Smooth muscle cell (in vitro differentiated cells): ENCODE results near the gene RAP1GDS1. TPM values are rescaled to one million over a fixed set of nuclear protein-coding genes. Genes with fewer than 3 reads are reported as not detected.

Source experiments
- DNase-seq: peaks from one replicate; lab custom pipeline; 2025; ENCODE audit not compliant: unreplicated experiment; lab: John Stamatoyannopoulos, UW
- H2AFZ ChIP-seq: fragments of 200-600 bp; sonication (generic); 2 replicates; pipeline ENCODE4 v1.6.0; 2016; ENCODE audit warnings: antibody characterized with exemption, low read depth, mild to moderate bottlenecking
- H3F3A ChIP-seq: fragments of 200-600 bp; sonication (generic); 2 replicates; pipeline ENCODE4 v1.6.0; 2017; ENCODE audit warnings: antibody characterized with exemption, low read depth
- H3K27ac ChIP-seq: fragments of 200-600 bp; sonication (generic); 2 replicates; pipeline ENCODE4 v1.5.1; 2016; ENCODE audit warnings: low read depth, mild to moderate bottlenecking
- H3K27me3 ChIP-seq: fragments of 200-600 bp; sonication (generic); 2 replicates; pipeline ENCODE4 v1.6.1; 2016; ENCODE audit warnings: low read depth, mild to moderate bottlenecking
- H3K36me3 ChIP-seq: fragments of 200-600 bp; sonication (generic); 2 replicates; pipeline ENCODE4 v1.5.1; 2016; ENCODE audit warnings: low read depth
- H3K4me1 ChIP-seq: fragments of 200-600 bp; sonication (generic); 2 replicates; pipeline ENCODE4 v1.5.1; 2016; ENCODE audit warnings: low read depth
- H3K4me2 ChIP-seq: fragments of 200-600 bp; sonication (generic); 2 replicates; pipeline ENCODE4 v1.6.0; 2016; ENCODE audit warnings: mild to moderate bottlenecking
- H3K4me3 ChIP-seq: fragments of 200-600 bp; sonication (generic); 2 replicates; pipeline ENCODE4 v1.5.1; 2016; ENCODE audit warnings: mild to moderate bottlenecking
- H3K79me2 ChIP-seq: fragments of 200-600 bp; sonication (generic); 2 replicates; pipeline ENCODE4 v1.6.0; 2016; ENCODE audit warnings: low read depth, mild to moderate bottlenecking
- H3K9ac ChIP-seq: fragments of 200-600 bp; sonication (generic); 2 replicates; pipeline ENCODE4 v1.6.0; 2016; ENCODE audit warnings: low read depth
- H3K9me3 ChIP-seq: fragments of 200-600 bp; sonication (generic); replicated peaks from 2 replicates; pipeline ENCODE4 v1.5.1; 2016; ENCODE audit warnings: low read depth
- H4K20me1 ChIP-seq: fragments of 200-600 bp; sonication (generic); 2 replicates; pipeline ENCODE4 v1.6.0; 2016; ENCODE audit warnings: low read depth
- WGBS: methylation state at CpG from one replicate; pipeline ENCODE4 v1.1.7; 2016; ENCODE audit warnings: low lambda C conversion rate; 5-methylcytosine and 5-hydroxymethylcytosine counted together
- polyA plus RNA-seq: library from polyadenylated mRNA; unstranded; fragments of >200 nt; fragmentation: Nextera tagmentation; extraction: Ambion mirVana; gene quantifications from 2 replicates; pipeline ENCODE4 v1.2.1, GENCODE V29; 2016
- total RNA-seq: library from RNA; depleted of rRNA; stranded (reverse); fragments of >200 nt; gene quantifications from 2 replicates; pipeline ENCODE4 v1.2.3, GENCODE V29; 2014
- TF ChIP-seq, protein P1 (sequence below): fragments of 200-600 bp; sonication (generic); IDR thresholded peaks from 2 replicates; pipeline ENCODE4 v1.5.1; 2017; ENCODE audit warnings: borderline replicate concordance, mild to moderate bottlenecking, antibody characterized with exemption; ENCODE audit not compliant: insufficient read depth, poor library complexity, severe bottlenecking

The RAP1GDS1 gene
- total and polyA plus RNA-seq, 2 experiments from 2014 or later: 28.4 to 67.9 TPM

DNA sequence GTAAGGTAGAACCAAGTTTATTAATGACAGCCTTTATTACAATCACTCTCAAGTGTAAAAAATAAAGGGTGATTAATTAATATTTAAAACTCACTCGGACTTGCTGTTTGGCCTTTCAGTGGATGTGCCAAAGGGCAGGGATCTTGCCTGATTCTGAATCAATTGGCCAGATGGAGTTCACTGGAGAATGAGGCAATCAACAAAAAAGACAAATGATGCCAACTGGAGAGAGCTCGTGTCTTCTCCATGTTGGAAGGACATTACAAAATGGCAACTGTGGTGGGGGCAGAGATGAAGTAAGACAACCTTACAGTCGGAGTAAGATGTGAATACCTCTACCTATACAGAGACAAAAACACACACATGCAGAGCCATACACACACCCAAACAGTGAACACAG lies 209.2 kb downstream of the RAP1GDS1 start:
- Histone ChIP-seq H3K4me3 (no peak overlapping the region), H2AFZ (no peak overlapping the region), H3K79me2 (no peaks in the 10 kb centered on the region), H3K27ac (peak overlapping the region; percentile 76), H4K20me1 (no peaks in the 10 kb centered on the region), H3K4me1 (peaks cover 9% of the 10 kb centered on the region), H3K27me3 (no peaks in the 10 kb centered on the region), H3K36me3 (no peaks in the 10 kb centered on the region), H3F3A (peaks cover 11% of the 10 kb centered on the region), H3K9me3 (no peaks in the 10 kb centered on the region), H3K9ac (no peak overlapping the region), H3K4me2 (peak overlapping the region; percentile 54)
- no peak for DNase-seq
- TF ChIP-seq, protein P1, sequence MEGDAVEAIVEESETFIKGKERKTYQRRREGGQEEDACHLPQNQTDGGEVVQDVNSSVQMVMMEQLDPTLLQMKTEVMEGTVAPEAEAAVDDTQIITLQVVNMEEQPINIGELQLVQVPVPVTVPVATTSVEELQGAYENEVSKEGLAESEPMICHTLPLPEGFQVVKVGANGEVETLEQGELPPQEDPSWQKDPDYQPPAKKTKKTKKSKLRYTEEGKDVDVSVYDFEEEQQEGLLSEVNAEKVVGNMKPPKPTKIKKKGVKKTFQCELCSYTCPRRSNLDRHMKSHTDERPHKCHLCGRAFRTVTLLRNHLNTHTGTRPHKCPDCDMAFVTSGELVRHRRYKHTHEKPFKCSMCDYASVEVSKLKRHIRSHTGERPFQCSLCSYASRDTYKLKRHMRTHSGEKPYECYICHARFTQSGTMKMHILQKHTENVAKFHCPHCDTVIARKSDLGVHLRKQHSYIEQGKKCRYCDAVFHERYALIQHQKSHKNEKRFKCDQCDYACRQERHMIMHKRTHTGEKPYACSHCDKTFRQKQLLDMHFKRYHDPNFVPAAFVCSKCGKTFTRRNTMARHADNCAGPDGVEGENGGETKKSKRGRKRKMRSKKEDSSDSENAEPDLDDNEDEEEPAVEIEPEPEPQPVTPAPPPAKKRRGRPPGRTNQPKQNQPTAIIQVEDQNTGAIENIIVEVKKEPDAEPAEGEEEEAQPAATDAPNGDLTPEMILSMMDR: no peak
- 96% methylated on average over 3 of the region's 3 CpGs for WGBS

- Histone ChIP-seq H3K4me1 (peaks cover 9% of the 10 kb centered on the region), H3K4me3 (no peak overlapping the region), H3K36me3 (no peaks in the 10 kb centered on the region), H3K9me3 (no peaks in the 10 kb centered on the region), H3K79me2 (no peaks in the 10 kb centered on the region), H3K4me2 (no peak overlapping the region), H2AFZ (no peak overlapping the region), H3F3A (peaks cover 11% of the 10 kb centered on the region), H3K27me3 (no peaks in the 10 kb centered on the region), H3K9ac (no peak overlapping the region), H4K20me1 (no peaks in the 10 kb centered on the region), H3K27ac (peak overlapping the region; percentile 4)
- DNase-seq: no peak
- WGBS: 67% methylated on average over 7 of the region's 7 CpGs
- TF ChIP-seq, protein P1: no peak
These were observed 209.6 kb downstream of the RAP1GDS1 start for GRCh38 chr4:98470831-98471230.

DNA sequence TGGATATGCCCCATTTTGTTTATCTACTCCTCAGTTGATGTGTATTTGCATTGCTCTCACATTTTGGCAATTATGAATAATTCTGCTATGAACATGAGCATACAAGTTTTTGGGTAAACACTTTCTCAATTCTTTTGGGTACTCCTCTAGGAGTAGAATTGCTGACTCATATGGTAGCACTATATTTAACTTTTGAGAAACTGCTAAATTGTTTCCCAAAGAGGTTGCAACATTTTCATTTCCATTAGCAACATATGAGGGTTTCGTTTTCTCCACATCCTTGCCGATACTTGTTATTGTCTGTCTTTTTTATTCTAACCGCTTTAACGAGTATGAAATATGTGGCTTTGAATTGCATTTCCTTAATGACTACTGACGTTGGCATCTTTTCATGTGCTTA lies 211.9 kb downstream of the RAP1GDS1 start:
- TF ChIP-seq, protein P1: no peak
- no peak overlapping the region for H3K9ac ChIP-seq
- H3K36me3 ChIP-seq: no peaks in the 10 kb centered on the region
- H3K27ac ChIP-seq: no peak overlapping the region
- 96% methylated on average over 5 of the region's 5 CpGs for WGBS
- H2AFZ ChIP-seq: no peak overlapping the region
- no peaks in the 10 kb centered on the region for H3K79me2 ChIP-seq
- no peaks in the 10 kb centered on the region for H3K27me3 ChIP-seq
- peaks cover 11% of the 10 kb centered on the region for H3F3A ChIP-seq
- no peak overlapping the region for H3K4me2 ChIP-seq
- no peaks in the 10 kb centered on the region for H4K20me1 ChIP-seq
- no peak for DNase-seq
- H3K9me3 ChIP-seq: no peaks in the 10 kb centered on the region
- peaks cover 9% of the 10 kb centered on the region for H3K4me1 ChIP-seq
- no peak overlapping the region for H3K4me3 ChIP-seq

- Histone ChIP-seq H3K9ac (no peak overlapping the region), H3K27me3 (no peaks in the 10 kb centered on the region), H3K4me1 (no peaks in the 10 kb centered on the region), H3K9me3 (no peaks in the 10 kb centered on the region), H2AFZ (no peak overlapping the region), H3K79me2 (no peaks in the 10 kb centered on the region), H3K4me2 (peak overlapping the region; percentile 31), H4K20me1 (no peaks in the 10 kb centered on the region), H3F3A (peaks cover under 1% of the 10 kb centered on the region), H3K4me3 (no peak overlapping the region), H3K27ac (peak overlapping the region; percentile 73), H3K36me3 (no peaks in the 10 kb centered on the region)
- TF ChIP-seq, protein P1: no peak
- DNase-seq: no peak
- 47% methylated on average over 3 of the region's 3 CpGs for WGBS
These were observed 213.2 kb downstream of the RAP1GDS1 start for GRCh38 chr4:98474408-98474844.
